T-cell (primary cell): ENCODE measurements around the gene VTCN1. TPM values are rescaled to one million over a fixed set of nuclear protein-coding genes. Genes with fewer than 3 reads are reported as not detected.

Experiments
- ATAC-seq, 4 experiments: fragments of 200-7000 bp in 3 of 4; fragments of 150-1000 bp in 1 of 4; cut with Tn5 transposase; replicated peaks in 1 of 4; 1 replicate in 3 of 4; 2 replicates in 1 of 4; pipeline ENCODE4 v1.10.0; 2021; ENCODE audit warnings: moderate library complexity in 3 of 4, mild to moderate bottlenecking in 2 of 4, moderate number of reproducible peaks in 1 of 4
- CTCF ChIA-PET, 2 donors: fragments of 300-600 bp; sonication (Branson Sonifier 250); formaldehyde crosslinking; loops; one replicate each; lab custom pipeline; 2022; ENCODE audit warnings: antibody characterized with exemption in 2 of 2; lab: Charles Lee
- POLR2A ChIA-PET, 2 donors: fragments of 300-600 bp; sonication (Branson Sonifier 250); formaldehyde crosslinking; loops; one replicate each; lab custom pipeline; 2022; ENCODE audit warnings: antibody characterized with exemption in 2 of 2; lab: Charles Lee
- DNase-seq, 35 experiments: peaks; one replicate each; pipeline versions ENCODE4 v3.0.0 to v3.0.0-alpha.2; 2013 to 2023
- H3K27ac ChIP-seq: one replicate; pipeline ENCODE4 v1.5.1; 2013; ENCODE audit warnings: low read length
- H3K27me3 ChIP-seq, 2 experiments: replicated peaks in 1 of 2; 1 replicate in 1 of 2; 2 replicates in 1 of 2; pipeline versions ENCODE4 v1.6.1 to v1.7.0; 2013; ENCODE audit warnings: low read length in 1 of 2, mixed read lengths in 1 of 2; ENCODE audit not compliant: control insufficient read depth in 2 of 2, insufficient read depth in 2 of 2; ENCODE audit errors: extremely low read depth in 1 of 2
- H3K36me3 ChIP-seq, 2 donors: 1 replicate in 1 of 2; 2 replicates in 1 of 2; pipeline versions ENCODE4 v1.6.1 to v1.7.0; 2013; ENCODE audit warnings: low read length in 1 of 2; ENCODE audit not compliant: control insufficient read depth in 2 of 2, insufficient read depth in 1 of 2; ENCODE audit errors: extremely low read depth in 1 of 2
- H3K4me1 ChIP-seq, 2 experiments: 1 replicate in 1 of 2; 2 replicates in 1 of 2; pipeline versions ENCODE4 v1.6.1 to v1.7.0; 2013; ENCODE audit warnings: low read length in 2 of 2, mixed read lengths in 1 of 2; ENCODE audit not compliant: insufficient read depth in 2 of 2, control insufficient read depth in 1 of 2; ENCODE audit errors: extremely low read depth in 1 of 2
- H3K4me3 ChIP-seq, 2 donors: 1 replicate in 1 of 2; 2 replicates in 1 of 2; pipeline versions ENCODE4 v1.5.1 to v1.7.0; 2013; ENCODE audit warnings: mild to moderate bottlenecking in 2 of 2, low read length in 1 of 2, moderate library complexity in 1 of 2; ENCODE audit not compliant: control insufficient read depth in 1 of 2; ENCODE audit errors: extremely low read depth in 1 of 2
- H3K9me3 ChIP-seq: 2 replicates; pipeline ENCODE4 v1.7.0; 2013
- H3K27ac Mint-ChIP-seq, 2 donors: one replicate each; pipeline ENCODE4 v1.8.0; 2020 to 2021; ENCODE audit warnings: mild to moderate bottlenecking in 2 of 2, mixed read lengths in 2 of 2
- H3K27me3 Mint-ChIP-seq, 2 donors: one replicate each; pipeline ENCODE4 v1.8.0; 2021 to 2022; ENCODE audit warnings: mixed read lengths in 2 of 2
- H3K36me3 Mint-ChIP-seq: one replicate; pipeline ENCODE4 v1.8.0; 2021; ENCODE audit warnings: mixed read lengths
- H3K4me1 Mint-ChIP-seq, 3 donors: one replicate each; pipeline ENCODE4 v1.8.0; 2020 to 2022; ENCODE audit warnings: mixed read lengths in 3 of 3, mild to moderate bottlenecking in 1 of 3
- H3K4me3 Mint-ChIP-seq, 3 donors: one replicate each; pipeline ENCODE4 v1.8.0; 2020 to 2022; ENCODE audit warnings: mild to moderate bottlenecking in 3 of 3, mixed read lengths in 3 of 3, moderate library complexity in 3 of 3
- H3K9me3 Mint-ChIP-seq, 3 donors: one replicate each; pipeline ENCODE4 v1.8.0; 2020 to 2022; ENCODE audit warnings: mixed read lengths in 3 of 3
- WGBS: methylation state at CpG from one replicate; pipeline ENCODE4 v1.1.5; 2013; ENCODE audit warnings: missing lambda C conversion rate; ENCODE audit not compliant: insufficient coverage; 5-methylcytosine and 5-hydroxymethylcytosine counted together
- total RNA-seq, 35 experiments: library from RNA in 6 of 35; stranded (reverse) in 6 of 35; fragments of 120-200 nt in 1 of 35; gene quantifications; one replicate each; pipeline versions ENCODE4 v1.2.1 to v1.2.4 and lab custom pipeline; 2013 to 2026

Gene VTCN1
- total RNA-seq, 5 donors from 2014 or later (not counting 1 experiment from before 2014, with no cell fraction given), result not detected

DNA sequence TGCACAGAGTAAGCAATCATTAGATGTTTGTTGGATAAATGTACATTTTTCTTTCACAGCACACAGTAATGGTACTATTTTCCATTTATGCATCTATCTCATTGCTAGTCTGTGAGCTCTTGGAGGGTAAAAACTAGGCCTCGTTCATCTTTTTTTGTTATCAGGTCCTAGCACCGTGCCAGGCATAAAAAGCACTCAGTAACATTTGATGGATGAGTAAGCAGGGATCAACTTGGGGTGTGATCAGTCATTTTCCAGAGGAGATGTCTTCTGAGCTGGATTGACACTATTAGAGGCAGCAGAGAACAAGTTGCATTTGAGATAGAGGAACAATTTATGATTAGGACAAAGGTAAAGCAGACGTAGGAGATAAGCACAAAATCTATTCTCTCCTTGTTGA, 4.3 kb upstream of the VTCN1 start:
- DNase-seq, result no peak
- CTCF ChIA-PET, result no interaction called here

GRCh38 chr1:117213046-117213445, 2.3 kb upstream of the VTCN1 start:
- Mint-ChIP-seq H3K4me1 (no peaks in the 10 kb centered on the region), H3K4me3 (no peak overlapping the region), H3K36me3 (no peaks in the 10 kb centered on the region), H3K27me3 (peaks cover 20 to 28% of the 10 kb centered on the region in 2 donors), H3K9me3 (peaks cover 0 to 3% (median 0%) of the 10 kb centered on the region in 3 donors), H3K27ac (no peak overlapping the region)
- Histone ChIP-seq H3K9me3 (no peaks in the 10 kb centered on the region), H3K27me3 (peaks cover 0 to 26% of the 10 kb centered on the region in 2 experiments), H3K4me3 (no peak overlapping the region), H3K4me1 (no peaks in the 10 kb centered on the region), H3K36me3 (no peaks in the 10 kb centered on the region), H3K27ac (no peak overlapping the region)
- ChIA-PET CTCF (no interaction called here), POLR2A (no interaction called here)
- WGBS, result 88% methylated on average over 6 of the region's 6 CpGs
- ATAC-seq (no peak), DNase-seq (no peak)

More for the DNA sequence above, 4.3 kb upstream of the VTCN1 start:
- Histone ChIP-seq H3K27ac (no peak overlapping the region), H3K4me1 (no peaks in the 10 kb centered on the region), H3K36me3 (no peaks in the 10 kb centered on the region), H3K27me3 (peaks cover 0 to 16% of the 10 kb centered on the region in 2 experiments), H3K9me3 (no peaks in the 10 kb centered on the region), H3K4me3 (no peak overlapping the region)
- no peak for ATAC-seq
- Mint-ChIP-seq H3K27me3 (peaks cover 16 to 28% of the 10 kb centered on the region in 2 donors), H3K36me3 (no peaks in the 10 kb centered on the region), H3K4me1 (no peaks in the 10 kb centered on the region), H3K9me3 (peaks cover 0 to 5% (median 3%) of the 10 kb centered on the region in 3 donors), H3K27ac (no peak overlapping the region), H3K4me3 (no peak overlapping the region)
- no CpG with 5 or more reads among the region's 3 CpGs for WGBS
- POLR2A ChIA-PET, result no interaction called here

DNA sequence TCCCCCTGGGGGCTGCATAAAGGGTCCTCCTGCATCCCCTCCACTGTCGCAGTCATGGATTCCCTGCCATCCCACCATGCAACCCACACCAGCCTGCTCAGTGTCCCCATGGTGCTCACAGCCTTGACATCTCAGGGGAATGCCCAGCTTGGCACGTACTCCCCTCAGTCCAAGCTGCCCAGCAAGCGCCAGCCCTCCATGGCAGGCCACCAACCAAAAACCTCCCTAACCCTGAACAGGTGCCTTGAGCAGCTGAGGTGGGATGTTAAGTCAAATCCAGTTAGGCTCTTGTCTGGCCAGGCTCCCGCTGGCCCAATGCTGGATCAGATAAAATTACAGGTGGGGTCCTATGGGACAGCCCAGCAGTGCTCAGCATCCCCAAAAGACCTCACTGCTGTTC, 341 bp downstream of the VTCN1 start:
- no peaks in the 10 kb centered on the region for H3K36me3 ChIP-seq
- no peak overlapping the region for H3K27ac ChIP-seq
- Mint-ChIP-seq H3K4me1 (no peaks in the 10 kb centered on the region), H3K27ac (no peak overlapping the region), H3K9me3 (no peaks in the 10 kb centered on the region), H3K4me3 (no peak overlapping the region), H3K27me3 (peaks cover 22 to 29% of the 10 kb centered on the region in 2 donors), H3K36me3 (no peaks in the 10 kb centered on the region)
- ChIA-PET CTCF (no interaction called here), POLR2A (interaction anchor here in 1 of 2 donors (0.7 kb wide), 1 partner anchor 174 kb away, joined by 3 read pairs; no protein-coding TSS in a partner anchor)
- peaks cover 0 to 25% of the 10 kb centered on the region in 2 experiments for H3K27me3 ChIP-seq
- ATAC-seq (no peak), DNase-seq (no peak)
- WGBS, result 83% methylated on average over 2 of the region's 4 CpGs
- no peaks in the 10 kb centered on the region for H3K9me3 ChIP-seq
- no peak overlapping the region for H3K4me3 ChIP-seq
- no peaks in the 10 kb centered on the region for H3K4me1 ChIP-seq

DNA sequence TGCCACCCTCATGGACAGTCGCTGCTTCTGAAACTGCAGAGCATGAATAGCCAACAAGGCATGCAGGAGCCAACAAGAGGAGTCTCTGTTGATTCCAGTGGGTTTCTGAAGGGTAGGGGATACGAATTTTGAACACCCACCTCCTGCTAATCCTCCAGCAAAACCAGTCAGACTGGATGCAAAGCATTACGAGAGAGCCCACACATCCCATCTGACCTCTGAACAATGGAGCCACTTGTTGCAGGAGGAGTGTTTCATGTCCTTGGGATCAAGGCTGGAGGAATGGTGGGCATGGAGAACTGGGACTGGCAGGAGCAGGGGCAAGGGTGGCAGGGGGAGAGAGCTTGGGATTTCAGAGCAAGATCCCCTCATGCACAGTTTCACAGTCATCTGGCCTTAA, 1.6 kb downstream of the VTCN1 start:
- ATAC-seq (no peak), DNase-seq (no peak)
- no CpG with 5 or more reads among the region's 3 CpGs for WGBS
- Histone ChIP-seq H3K27me3 (peaks cover 0 to 28% of the 10 kb centered on the region in 2 experiments), H3K27ac (no peak overlapping the region), H3K4me1 (no peaks in the 10 kb centered on the region), H3K9me3 (no peaks in the 10 kb centered on the region), H3K4me3 (no peak overlapping the region), H3K36me3 (no peaks in the 10 kb centered on the region)
- ChIA-PET CTCF (no interaction called here), POLR2A (interaction anchor here in 1 of 2 donors (0.6 kb wide), 1 partner anchor 626 kb away, joined by 3 read pairs; no protein-coding TSS in a partner anchor)
- H3K9me3 Mint-ChIP-seq, result no peaks in the 10 kb centered on the region
- H3K27ac Mint-ChIP-seq, result no peak overlapping the region
- H3K4me3 Mint-ChIP-seq, result no peak overlapping the region
- peaks cover 21 to 25% of the 10 kb centered on the region in 2 donors for H3K27me3 Mint-ChIP-seq
- H3K36me3 Mint-ChIP-seq, result no peaks in the 10 kb centered on the region
- no peaks in the 10 kb centered on the region for H3K4me1 Mint-ChIP-seq

- Histone ChIP-seq H3K36me3 (no peaks in the 10 kb centered on the region), H3K4me1 (no peaks in the 10 kb centered on the region), H3K27ac (no peak overlapping the region), H3K4me3 (no peak overlapping the region), H3K27me3 (peaks cover 0 to 28% of the 10 kb centered on the region in 2 experiments), H3K9me3 (no peaks in the 10 kb centered on the region)
- WGBS, result no CpG with 5 or more reads among the region's 3 CpGs
- H3K4me3 Mint-ChIP-seq, result no peak overlapping the region
- ChIA-PET POLR2A (interaction anchor here in 1 of 2 donors (0.6 kb wide), 1 partner anchor 626 kb away, joined by 3 read pairs; no protein-coding TSS in a partner anchor), CTCF (no interaction called here)
- no peak for ATAC-seq
- no peaks in the 10 kb centered on the region for H3K36me3 Mint-ChIP-seq
- H3K27ac Mint-ChIP-seq, result no peak overlapping the region
- no peak for DNase-seq
- H3K4me1 Mint-ChIP-seq, result no peaks in the 10 kb centered on the region
- peaks cover 21 to 25% of the 10 kb centered on the region in 2 donors for H3K27me3 Mint-ChIP-seq
- H3K9me3 Mint-ChIP-seq, result no peaks in the 10 kb centered on the region
Observed at GRCh38 chr1:117208580-117208979, 2.1 kb downstream of the VTCN1 start.

DNA sequence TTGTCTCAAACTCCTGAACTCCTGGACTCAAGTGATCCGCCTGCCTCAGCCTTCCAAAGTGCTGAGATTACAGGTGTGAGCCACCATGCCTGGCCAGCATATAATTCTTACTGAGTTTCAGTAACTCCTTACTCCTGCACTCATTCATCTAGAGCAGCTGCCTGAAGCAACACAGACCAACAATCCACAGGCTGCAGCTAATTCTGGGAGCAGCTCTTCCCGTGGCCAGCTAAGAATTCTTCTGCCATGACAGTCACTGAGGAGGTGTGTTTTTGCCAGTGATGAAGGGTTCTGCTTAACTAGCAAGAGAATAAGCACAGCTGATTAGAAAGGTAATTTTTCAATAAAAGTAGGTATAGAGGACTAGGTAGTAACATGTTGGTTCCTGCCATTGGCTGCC, 5.4 kb downstream of the VTCN1 start:
- peaks cover 21 to 28% of the 10 kb centered on the region in 2 donors for H3K27me3 Mint-ChIP-seq
- no peak overlapping the region for H3K4me3 Mint-ChIP-seq
- peaks cover 0 to 34% of the 10 kb centered on the region in 2 experiments for H3K27me3 ChIP-seq
- H3K27ac ChIP-seq, result no peak overlapping the region
- 100% methylated on average over 1 of the region's 2 CpGs for WGBS
- H3K4me1 ChIP-seq, result no peaks in the 10 kb centered on the region
- H3K36me3 ChIP-seq, result no peaks in the 10 kb centered on the region
- H3K27ac Mint-ChIP-seq, result no peak overlapping the region
- no peaks in the 10 kb centered on the region for H3K4me1 Mint-ChIP-seq
- H3K36me3 Mint-ChIP-seq, result no peaks in the 10 kb centered on the region
- CTCF ChIA-PET, result no interaction called here
- DNase-seq (no peak), ATAC-seq (no peak)
- POLR2A ChIA-PET, result no interaction called here
- no peaks in the 10 kb centered on the region for H3K9me3 ChIP-seq
- no peaks in the 10 kb centered on the region for H3K9me3 Mint-ChIP-seq
- H3K4me3 ChIP-seq, result no peak overlapping the region
